KBM-7 (cell line): Measurements from ENCODE around the gene ZSCAN2.

ENCODE experiments used
- DNase-seq: peaks from one replicate; pipeline ENCODE4 v3.0.0-alpha.2; 2015
- in situ Hi-C: fragments of 300-500 bp; cut with MboI; formaldehyde crosslinking; loops from 2 replicates; pipeline ENCODE4 v1.14.3; 2020; ENCODE audit warnings: low sequenced_read_pairs, low pct_unique_long_range_greater_than_20kb, mixed read lengths

Gene ZSCAN2

GRCh38 chr15:84658788-84659411, 58.1 kb downstream of the ZSCAN2 start:
- DNase-seq = no peak
- in situ Hi-C loops = no loop called here

- DNase-seq = no peak
- in situ Hi-C loops = no loop called here
Measured at GRCh38 chr15:84659904-84660781, 59.3 kb downstream of the ZSCAN2 start.

- DNase-seq = no peak
- in situ Hi-C loops = no loop called here
Measured at GRCh38 chr15:84661001-84661400, 60.2 kb downstream of the ZSCAN2 start.

- no peak for DNase-seq
- in situ Hi-C loops = no loop called here
Measured at GRCh38 chr15:84666373-84666772, 65.6 kb downstream of the ZSCAN2 start.

DNA sequence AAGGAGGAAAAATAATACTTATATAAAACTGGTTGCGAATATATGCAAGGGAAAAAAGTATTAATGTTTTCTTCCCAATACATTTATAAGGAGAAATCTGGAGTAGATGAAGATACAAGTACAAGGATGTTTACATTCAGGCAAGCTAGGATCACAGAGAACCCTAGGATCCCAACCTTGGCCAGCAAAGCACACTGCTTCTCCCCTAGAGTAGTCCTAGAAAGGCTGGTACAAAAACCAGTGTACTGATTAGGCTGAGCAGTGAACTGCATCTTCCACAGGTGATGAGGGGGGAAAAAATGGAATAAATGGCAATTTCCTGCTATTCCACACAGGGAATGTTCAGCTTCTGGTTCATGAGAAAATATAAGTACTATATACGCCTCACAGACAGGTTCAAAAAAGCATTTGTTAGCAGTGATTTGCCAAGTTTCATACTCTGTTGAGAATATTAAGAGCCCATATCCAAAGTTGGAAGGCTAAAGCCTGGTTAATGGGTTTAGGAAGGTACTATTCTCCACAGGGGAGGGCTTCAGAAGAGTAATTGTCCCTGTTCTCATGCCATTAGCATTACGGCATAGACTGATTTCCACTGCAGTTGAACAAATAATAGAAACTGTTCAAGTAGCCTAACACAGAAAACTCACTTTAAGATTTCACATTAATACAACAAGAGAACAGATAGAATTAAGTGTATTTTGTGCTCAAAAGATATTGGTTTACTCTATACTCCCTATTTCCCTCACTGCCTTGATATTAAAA, 67.6 kb downstream of the ZSCAN2 start:
- no peak for DNase-seq

DNA sequence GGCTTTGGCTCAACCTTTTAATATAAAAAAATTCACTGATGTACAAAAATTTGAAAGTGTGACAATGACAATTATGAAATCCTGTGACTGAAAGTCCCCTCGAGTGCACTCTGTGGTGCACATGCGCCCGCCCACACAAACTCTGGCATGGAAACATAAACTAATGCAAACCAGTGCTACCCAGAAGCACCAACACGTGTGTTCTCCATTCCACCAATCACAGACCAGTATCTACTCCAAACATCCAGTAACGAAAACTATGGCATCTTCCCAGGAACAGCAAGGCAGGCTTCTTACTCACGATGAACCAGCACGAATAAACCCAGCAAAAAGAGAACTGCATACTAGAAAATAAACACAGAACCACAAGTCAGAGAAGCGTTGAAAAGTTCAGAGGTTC, 68.9 kb downstream of the ZSCAN2 start:
- in situ Hi-C loops = no loop called here
- DNase-seq = no peak

More for the DNA sequence above, 67.6 kb downstream of the ZSCAN2 start:
- in situ Hi-C loops = no loop called here

GRCh38 chr15:84671211-84671610, 70.4 kb downstream of the ZSCAN2 start:
- no peak for DNase-seq
- in situ Hi-C loops = no loop called here
